Gastroesophageal sphincter (tissue), 3 donors: ENCODE data around the gene HMHB1.

Source experiments
- CTCF ChIP-seq, 4 experiments: fragments of 200-600 bp in 2 of 4; fragments of 450-650 bp in 2 of 4; sonication (generic) in 1 of 4; IDR thresholded peaks; one replicate each; pipeline ENCODE4 v1.5.1; 2017 to 2019; ENCODE audit warnings: antibody characterized with exemption in 4 of 4, mild to moderate bottlenecking in 2 of 4, moderate library complexity in 2 of 4
- POLR2A ChIP-seq, 2 donors: fragments of 450-650 bp; IDR thresholded peaks; one replicate each; pipeline ENCODE4 v1.6.1; 2017; ENCODE audit warnings: antibody characterized with exemption in 2 of 2, mild to moderate bottlenecking in 2 of 2, moderate library complexity in 1 of 2

DNA sequence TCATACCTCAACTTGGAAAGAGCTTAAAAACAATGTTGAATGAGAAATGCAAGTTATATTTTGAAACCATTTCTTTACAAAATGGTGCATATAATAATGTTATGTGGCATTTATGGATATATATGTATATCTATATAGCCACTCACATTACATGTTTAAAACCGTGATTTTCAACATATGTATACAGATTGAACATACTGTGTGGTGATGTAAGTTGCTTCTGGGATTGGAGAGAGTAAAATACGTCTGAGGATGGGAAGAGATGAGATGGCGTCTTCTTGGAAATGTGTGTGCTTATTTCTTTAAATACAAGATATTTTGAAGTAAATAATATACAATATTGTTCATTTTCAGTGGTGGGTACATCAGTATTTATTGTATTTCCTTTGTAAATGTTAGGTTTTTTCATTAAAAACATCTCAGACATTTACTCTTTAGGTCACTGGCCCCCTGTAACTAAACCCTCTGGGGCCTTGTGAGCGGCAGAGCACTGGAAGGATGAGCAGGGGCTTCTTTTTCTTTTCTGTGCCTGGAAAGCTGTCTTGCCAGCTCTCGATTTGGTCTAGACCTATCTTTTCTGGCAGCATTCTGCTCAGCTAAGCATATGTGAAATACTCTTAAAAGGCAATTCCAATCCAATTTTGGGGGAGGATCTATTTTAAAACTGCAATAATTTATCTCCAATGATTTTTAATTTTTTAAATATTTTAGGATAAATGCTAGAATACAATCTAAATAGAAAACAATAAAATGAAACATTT is 42.8 kb upstream of the HMHB1 start:
- no peak for TF ChIP-seq CTCF (IDR thresholded peaks at IDR 0.05)
- no peak for TF ChIP-seq POLR2A (IDR thresholded peaks at IDR 0.05)
